OCI-LY7 (cell line): ENCODE data around the gene RTL10.

ENCODE experiments used
- EZH2phosphoT487 ChIP-seq: fragments of 200-600 bp; sonication (generic); IDR thresholded peaks from 2 replicates; pipeline ENCODE4 v1.6.1; 2018; ENCODE audit warnings: low read depth, borderline replicate concordance, mild to moderate bottlenecking, mixed run types, antibody characterized with exemption, low read length, moderate library complexity, mixed read lengths
- TF ChIP-seq, protein P1 (sequence below): fragments of 200-600 bp; sonication (generic); conservative IDR thresholded peaks from 2 replicates; pipeline ENCODE4 v1.5.1; 2014; ENCODE audit warnings: mild to moderate bottlenecking, antibody characterized with exemption, low read length, moderate library complexity, mixed read lengths

- TF ChIP-seq, protein P1, sequence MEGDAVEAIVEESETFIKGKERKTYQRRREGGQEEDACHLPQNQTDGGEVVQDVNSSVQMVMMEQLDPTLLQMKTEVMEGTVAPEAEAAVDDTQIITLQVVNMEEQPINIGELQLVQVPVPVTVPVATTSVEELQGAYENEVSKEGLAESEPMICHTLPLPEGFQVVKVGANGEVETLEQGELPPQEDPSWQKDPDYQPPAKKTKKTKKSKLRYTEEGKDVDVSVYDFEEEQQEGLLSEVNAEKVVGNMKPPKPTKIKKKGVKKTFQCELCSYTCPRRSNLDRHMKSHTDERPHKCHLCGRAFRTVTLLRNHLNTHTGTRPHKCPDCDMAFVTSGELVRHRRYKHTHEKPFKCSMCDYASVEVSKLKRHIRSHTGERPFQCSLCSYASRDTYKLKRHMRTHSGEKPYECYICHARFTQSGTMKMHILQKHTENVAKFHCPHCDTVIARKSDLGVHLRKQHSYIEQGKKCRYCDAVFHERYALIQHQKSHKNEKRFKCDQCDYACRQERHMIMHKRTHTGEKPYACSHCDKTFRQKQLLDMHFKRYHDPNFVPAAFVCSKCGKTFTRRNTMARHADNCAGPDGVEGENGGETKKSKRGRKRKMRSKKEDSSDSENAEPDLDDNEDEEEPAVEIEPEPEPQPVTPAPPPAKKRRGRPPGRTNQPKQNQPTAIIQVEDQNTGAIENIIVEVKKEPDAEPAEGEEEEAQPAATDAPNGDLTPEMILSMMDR: no peak
- no peak for TF ChIP-seq EZH2phosphoT487
These were observed 44.3 kb upstream of the RTL10 start for GRCh38 chr22:19898831-19899567.
